HG02588 (cell line): Measurements from ENCODE around the gene ATP2B2.
"Not testable (repeated sequence)": the region's sequence is repeated elsewhere in the genome, so short reads cannot be mapped to it uniquely, and the experiment has no call there.

Experiments used
- ATAC-seq: cut with Tn5 transposase; IDR thresholded peaks from one replicate; pipeline ENCODE4 v1.9.1; 2021; ENCODE audit warnings: mild to moderate bottlenecking, moderate library complexity; ENCODE audit not compliant: unreplicated experiment

ATP2B2 gene

DNA sequence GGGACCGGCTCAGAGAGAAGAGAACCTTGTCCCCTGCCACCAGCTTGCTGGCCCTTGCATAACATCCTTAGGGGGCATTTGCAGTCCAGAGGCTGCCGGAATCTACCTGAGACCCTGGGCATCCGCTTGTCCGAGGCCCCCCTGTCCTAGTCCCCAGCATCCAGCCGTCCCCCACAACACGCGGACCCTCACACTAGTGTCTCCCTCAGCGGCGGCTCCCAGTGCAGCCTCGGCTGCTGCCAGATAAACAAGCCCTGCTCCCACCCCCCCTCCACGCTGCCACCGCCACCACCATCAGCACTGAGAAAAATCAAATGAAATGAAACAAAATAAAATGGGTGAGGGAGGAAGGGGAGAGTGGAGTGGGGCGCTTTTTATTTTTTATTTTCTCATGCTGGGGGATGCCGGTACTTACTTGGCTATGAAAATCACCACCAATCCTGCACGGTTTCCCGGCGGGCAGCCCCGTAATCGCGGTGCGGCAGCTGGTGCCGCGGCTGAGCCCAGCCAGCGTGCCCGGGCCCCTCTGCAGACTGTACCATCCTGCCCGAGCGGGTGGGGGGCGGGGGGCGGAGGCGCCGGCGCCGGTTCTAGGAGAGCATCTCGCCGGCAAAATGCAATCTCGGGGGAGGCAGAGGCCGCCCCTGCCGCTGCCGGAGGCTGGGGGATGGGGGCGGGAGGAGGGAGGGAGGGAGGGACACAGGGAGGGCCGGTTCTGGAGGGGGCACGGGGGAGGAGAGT, at the start of gene ATP2B2:
Gene ATP2B2 (minus strand): TSS at position 537 of the 741 bp plus-strand sequence. CDS start 56,043 bp downstream, outside the sequence.
- no peak for ATAC-seq

DNA sequence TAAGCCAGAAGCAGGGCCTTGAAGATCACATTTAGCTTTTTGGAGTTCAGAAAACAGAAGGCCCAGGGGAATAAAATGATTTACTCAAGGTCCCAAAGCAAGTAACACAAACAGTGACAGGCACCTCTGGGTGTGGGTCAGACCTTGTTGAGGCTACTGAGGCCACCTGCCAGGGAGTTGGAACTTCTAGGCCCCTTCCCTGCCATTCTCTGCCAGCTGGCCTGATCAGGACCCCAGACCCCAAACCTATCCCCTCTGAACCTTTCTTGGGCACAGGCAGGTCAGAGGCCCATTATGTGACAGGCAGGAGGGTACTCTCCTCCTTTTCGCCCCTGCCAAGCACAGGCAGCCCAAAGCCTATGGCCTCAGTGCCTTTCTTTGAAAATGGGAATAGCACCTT, 49.4 kb upstream of the ATP2B2 start:
- no peak for ATAC-seq

DNA sequence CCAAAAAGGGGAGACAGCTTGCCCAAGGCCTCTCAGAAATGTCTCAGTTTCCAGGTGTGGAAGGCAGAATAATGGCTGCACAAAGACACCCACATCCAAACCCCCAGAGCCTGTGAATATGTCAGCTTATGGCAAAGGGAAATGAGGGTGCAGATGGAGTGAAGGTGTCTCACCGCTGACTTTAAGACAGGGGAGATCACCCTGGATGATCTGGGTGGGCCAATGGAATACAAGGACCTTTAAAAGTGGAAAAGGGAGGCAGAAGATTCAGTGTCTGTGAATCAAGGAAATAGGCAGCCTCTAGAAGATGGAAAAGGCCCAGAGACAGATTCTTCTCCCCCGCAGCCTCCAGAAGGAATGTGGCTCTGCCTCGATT, 48.8 kb upstream of the ATP2B2 start:
- no peak for ATAC-seq

DNA sequence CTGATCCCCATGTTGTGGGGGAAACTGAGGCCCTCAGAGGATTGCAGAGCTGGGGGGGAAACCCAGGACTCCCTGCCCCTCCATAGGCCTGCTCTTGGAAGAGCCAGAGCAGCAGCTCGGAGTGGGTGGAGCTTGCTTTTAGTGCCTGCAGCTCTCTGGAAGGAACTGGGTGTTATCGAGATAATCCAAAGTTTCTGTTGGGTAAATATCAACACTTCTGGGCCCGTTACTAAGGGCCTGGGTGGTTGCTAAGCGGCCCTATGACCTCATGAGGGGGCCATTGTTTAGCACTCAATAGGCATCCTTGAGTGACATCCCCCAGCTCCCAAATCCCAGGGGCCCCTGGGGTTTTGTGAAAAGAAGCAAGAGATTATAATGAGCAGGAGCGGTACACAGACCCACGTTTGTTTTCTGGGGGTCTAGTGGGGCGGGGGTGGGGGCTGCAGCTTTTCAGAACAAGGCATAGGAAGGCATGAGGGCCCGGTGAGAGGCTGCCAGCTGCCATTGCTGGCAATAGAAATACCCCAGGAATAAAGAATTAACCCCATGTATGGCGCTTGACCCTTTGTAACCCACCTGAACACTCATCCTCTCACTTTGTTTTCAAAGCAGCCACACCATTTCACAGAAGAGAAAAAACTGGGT, 48.3 kb upstream of the ATP2B2 start:
- ATAC-seq = no peak

DNA sequence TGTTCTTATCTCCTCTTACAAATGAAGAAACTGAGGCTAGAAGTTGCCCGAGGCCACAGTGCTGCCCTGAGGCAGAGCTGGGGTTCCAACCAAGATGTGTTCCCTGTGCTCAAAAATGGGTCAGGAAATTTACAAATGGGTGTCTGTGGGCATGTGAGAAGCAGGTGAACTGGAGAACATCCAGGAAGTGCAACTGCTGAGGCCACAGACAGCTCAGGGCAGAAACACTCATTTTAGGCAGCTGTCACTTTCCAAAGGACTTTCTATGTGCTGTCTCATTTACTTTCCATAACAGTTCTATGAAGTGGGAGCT, 47.2 kb upstream of the ATP2B2 start:
- no peak for ATAC-seq

DNA sequence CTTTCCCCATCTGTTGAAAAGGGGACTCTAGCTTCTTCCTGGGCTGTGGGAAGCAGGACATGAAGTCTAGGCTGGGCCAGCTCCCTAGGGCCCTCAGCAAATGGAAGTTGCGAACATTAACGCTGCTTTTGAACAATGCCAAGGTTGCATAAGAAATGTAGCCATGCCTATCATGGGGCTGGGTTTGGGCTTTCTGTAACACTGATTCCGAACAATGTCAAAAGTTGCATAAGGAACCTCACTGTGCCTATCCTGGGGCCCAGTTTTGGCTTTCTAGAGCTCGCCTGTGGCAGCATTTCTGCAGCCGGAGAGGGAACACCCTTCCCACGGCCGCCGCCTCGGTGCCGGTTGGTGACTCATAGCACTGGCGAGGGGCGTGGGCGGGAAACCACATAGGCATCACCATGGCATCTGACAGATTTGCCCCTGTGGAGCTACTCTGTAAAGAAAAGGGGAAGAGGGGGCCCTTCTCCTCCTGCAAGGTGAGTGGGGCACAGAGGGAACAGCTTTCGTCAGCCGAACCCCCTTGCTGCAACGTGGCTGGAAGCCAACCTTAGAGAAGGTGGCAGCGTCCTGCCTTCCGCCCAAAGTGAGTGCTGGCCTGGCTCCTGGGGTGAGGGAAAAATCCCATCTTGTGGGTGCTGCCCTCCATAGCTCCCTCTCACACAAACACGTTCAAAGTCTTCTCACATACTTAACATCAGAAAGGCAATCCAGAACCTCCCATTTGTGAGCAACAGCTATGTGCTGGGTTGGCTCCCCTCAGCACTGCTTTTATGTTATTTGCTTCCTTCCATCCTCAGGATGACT, 46.6 kb upstream of the ATP2B2 start:
- ATAC-seq = peak; percentile 59

DNA sequence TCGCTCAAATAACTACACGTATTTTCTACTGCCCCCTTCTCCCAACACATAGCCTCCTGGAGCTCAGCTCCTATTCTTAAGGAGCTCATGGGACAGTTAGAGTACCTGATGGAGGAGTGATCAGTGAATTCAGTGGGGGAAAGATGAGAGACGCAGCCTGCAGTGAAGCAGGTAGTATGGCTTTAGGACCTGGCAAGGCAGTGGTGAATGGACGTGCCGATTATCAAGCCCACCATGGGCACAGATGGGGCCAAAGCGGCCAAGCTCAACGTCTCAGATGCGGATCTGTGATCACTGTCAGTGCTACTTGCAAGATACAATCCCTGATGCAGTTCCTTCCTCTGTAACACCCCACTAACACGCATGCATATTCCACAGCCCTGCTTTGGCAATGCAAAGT, 45.8 kb upstream of the ATP2B2 start:
- no peak for ATAC-seq

DNA sequence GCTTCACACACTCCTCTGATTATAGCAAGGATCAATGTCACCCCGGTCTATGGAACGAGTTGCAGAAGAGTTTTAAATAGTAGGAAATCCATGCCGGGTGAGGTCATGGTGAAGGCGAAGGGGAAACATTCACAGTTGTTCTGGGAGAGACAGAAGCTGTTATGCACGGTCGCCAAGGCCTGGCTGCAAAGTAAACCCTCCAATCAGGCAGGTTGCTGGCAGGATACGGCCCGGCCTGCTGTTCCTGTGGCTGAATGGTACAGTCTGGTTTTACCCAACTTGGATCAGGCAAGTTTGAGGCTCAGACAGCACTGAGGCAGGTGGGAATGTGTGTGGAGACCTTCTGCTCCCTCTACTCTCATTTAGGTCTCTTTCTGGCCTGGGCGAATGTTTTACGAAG, 45.3 kb upstream of the ATP2B2 start:
- ATAC-seq = no peak

DNA sequence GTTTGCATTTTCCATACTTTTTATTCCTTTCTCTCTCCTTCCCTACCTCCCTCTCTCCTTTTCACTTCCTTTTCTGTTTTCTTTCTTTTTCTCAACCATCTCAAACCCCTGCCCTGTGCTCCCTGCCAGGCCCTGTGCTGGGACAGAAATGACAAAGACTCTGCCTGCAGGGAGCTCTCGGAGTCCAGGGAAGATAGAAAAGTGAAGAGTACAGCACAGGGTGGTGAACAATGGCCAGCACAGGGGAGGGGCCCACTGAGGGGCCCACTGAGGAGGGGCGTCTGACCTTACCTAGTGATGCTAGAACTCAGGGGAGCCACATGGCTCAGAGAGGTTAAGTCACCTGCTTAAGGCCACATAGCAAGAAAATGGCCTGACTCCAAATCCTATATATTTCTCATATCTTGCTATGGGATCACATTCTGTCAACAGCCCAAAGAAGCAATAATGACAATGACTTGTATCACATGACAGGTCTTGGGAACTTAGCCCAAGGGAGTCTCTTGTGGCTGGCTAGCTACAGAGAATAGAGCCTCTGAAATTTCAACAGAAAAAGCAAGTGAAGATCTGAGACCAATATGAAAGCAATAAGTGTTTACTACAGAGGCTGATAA, 44.3 kb upstream of the ATP2B2 start:
- ATAC-seq = no peak

DNA sequence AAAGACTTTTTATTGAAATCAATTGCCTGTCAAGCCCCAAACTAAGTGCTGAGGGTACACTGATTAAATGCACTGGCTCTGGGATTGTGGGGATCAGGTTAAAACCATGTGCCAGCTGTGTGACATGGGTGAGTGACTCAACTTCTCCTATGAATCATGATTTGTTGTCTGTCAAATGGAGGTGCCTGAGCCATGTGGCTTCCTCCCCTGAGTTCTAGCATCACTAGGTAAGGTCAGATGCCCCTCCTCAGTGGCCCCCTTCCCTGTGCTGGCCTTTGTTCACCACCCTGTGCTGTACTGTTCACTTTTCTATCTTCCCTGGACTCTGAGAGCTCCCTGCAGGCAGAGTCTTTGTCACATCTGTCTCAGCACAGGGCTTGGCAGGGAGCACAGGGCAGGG, 43.6 kb upstream of the ATP2B2 start:
- ATAC-seq = no peak

DNA sequence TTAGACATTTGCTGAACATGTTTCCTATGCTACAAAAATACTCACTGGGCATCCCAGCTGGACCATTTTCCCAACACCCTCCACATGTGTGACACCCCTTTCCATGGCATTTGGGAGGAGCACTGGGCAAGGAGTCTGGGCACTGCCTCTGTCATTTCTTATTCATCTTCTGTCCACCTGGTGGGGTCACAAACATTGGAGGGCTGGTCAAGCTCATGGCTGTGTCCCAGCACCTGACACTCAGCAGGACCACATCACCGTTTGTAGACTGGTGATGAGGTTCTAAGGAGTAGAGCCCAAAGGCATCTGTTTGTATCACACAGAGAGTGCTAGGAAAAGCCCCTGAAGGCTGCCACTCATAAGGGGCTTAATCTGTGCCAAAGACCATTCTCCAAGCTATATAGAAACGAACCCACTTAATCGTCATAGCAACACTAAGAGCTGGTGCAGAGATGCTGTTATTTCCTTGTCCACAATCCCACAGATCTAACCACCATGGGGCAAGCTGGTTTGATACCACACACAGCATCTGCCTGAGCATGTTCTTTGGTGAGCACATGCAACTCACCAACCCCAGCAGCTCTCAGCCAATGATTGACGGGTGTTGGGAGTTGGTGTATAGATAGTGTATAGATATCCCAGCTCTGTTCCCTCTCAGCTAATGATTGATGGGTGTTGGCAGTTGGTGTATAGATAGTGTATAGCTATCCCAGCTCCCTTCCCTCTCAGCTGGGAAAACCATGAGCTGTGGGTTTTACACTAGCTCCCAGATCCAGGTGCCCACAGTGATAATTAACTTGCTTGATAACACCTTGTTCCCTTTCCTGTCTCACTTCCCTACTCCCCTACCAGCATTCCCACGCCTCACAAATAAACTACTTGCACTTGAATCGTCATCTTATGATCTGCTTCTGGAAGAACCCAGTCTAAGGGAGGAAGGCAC, 42.7 kb upstream of the ATP2B2 start:
- ATAC-seq = no peak

DNA sequence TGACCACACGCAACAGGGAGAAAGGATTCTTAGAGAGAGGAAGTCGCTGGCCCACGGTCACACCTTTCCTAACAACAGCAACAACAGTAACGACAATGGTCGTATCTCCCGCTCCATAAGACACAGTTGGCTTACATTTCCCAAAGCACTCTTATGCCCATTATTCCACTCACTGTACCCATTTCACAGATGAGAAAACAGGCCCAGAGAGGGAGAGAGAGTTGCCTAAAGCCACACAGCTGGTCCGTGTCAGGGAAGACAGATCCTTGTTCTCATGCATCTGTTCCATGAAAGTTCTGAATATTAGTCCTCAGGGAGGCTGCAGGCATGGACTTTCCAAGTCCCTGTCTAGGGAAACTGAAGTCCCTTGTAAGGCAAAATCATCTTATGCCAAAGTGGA, 42.0 kb upstream of the ATP2B2 start:
- ATAC-seq = no peak

DNA sequence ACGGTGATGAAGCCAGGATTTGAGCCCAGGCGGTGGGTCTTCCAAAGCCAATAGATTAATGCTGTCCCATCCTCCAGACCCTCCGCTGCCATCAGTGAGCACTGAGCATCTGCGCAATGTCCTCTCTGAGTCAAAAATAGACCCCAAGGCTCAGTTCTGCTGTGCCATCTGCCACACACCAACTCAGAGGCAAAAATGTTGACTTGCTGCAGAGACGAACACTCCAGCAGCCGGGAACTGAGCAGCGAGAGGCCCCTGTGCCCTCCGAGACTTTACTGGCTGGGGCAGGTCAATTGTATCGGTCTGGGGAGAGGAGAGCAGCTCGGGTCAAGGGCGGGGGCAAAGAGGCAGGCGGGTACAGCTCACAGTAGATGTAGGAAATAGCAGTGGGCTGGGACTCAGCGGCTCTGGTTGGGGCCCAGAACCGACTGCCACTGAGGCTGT, 41.5 kb upstream of the ATP2B2 start:
- no peak for ATAC-seq

DNA sequence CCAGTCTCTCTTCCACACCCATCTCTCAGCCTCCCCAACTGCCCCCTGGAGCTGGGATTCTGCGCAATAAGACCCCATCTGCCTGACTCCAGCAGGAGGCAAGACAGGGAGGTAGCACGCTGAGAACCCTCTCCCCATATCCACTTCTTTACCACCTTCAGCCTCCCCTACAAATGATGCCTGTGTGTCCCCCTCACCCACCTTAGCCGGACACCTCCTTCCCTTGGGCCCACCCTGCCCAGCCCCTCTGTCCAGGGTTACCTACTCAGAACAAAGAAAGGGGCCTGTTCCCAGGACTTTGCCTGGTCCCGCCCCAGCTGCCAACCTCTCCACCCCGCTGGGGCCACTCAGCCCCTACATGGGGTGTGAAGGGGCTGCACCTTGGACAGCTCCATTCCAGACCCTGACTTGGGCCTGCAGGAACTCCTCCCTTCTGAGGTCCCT, 40.8 kb upstream of the ATP2B2 start:
- ATAC-seq = no peak

DNA sequence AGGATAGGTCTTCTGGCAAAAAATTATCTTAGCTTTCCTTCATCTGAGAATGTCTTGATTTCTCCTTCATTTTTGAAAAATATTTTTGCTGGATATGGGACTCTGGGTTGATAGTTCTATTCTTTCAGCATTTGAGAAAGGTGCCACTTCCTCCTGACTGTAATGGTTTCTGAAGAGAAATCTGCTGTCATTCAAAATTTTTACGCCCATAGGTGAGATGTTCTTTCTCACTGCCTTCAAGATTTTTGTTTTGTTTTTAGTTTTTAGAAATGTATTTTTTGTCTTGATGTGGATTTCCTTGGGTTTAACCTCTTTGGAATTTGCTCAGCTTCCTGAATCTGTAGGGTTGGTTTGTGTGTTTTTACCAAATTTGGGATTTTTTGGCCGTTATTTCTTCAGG, 37.1 kb upstream of the ATP2B2 start:
- no peak for ATAC-seq

DNA sequence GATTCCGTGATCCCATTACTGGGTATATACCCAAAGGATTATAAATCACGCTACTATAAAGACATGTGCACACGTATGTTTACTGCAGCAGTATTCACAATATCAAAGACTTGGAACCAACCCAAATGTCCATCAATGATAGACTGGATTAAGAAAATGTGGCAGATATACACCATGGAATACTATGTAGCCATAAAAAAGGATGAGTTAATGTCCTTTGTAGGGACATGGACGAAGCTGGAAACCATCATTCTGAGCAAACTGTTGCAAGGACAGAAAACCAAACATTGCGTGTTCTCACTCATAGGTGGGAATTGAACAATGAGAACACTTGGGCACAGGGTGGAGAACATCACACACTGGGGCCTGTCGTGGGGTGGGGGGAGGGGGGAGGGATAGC, 35.0 kb upstream of the ATP2B2 start:
- not testable (repeated sequence) for ATAC-seq

DNA sequence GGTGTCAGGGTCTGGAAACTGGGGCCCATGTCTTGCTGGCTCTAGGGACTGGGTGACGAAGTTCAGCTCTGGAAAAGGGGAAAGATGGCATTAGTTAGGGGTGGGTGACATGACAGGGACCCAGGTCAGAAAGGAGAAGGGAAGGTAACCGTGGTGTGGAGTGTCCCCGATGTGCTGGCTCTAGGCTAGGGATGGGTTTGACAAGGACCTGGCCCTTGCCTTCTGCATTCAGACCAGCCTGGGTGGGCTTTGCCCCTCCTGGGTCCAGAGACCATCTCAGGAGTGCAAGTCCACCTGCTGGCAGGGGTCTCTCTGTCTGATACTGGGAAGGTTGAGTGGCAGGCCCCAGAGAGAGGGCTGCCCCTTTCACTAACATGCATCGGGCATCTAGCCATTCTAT, 28.7 kb upstream of the ATP2B2 start:
- no peak for ATAC-seq

DNA sequence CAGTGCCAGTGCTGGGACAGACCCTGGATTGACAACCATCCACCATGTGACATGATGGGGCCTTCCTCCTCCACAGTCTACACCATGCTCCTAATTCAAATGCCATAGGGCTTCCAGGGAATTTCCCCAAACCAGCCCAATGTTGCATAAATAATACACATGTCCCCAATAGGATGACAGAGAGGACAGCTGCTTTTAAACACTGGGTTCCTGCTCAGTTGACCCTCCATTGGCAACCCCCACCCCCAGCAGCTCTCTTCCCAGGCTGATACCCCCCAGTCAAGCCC, 28.3 kb upstream of the ATP2B2 start:
- ATAC-seq = no peak

DNA sequence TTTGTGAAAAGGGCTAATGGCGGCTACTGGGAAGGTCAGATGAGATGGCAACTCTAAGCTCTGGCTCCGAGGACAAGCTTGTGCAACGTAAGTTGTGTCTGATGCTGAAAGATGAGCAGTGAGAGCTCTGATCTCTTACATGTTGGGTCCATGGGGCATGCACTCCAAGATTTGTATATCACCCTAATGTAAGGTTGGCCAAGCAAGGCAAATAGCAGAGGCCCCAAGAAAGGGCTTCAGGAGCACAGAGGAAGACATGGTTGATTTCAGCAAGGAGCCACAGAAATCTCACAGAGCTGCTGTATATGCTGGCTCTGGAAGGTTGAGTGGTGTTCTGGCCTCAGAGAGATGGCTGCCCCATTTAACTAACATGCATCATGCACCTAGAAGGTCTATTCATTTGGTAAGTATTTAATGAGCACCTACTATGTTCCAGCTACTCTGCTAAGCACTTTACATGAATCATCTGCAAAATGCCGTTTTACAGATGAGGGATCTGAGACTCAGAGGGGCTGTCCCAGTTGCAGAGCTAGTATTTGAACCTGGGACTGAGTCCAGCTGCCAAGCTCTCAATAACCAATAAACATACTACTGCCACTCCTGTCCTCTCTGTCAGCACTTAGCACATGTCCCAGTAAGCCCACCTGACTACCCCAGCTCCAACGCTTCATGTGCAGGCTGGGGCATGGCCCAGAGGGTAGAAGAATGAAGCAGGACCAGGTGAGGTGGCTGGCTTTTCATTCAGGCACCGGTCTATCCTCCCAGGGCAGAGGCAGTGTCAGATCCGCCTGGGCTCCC, 27.8 kb upstream of the ATP2B2 start:
- ATAC-seq = no peak

DNA sequence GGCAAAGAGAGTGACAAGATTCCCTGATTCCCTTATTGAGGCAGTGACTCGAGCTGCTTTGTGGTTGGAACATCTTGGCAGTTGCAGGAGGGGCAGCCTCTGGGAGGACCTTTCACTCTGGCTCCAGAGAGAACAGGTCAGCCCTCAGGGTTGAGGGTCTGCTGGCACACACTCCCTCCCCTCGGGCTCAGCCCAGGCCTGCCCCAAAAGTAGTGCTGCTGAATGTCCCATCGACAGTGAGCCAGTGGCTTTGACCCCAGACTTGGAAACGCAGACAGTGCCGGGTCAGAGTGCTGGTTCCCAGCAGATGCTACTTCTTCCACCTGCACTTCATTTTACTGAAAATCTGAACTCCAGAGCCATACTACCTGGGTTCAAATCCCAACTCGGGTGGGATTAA, 25.6 kb upstream of the ATP2B2 start:
- no peak for ATAC-seq
